ENCODE data around the gene LZTS3. TPM values are rescaled to one million over a fixed set of nuclear protein-coding genes. Genes with fewer than 3 reads are reported as not detected.
"Not testable (repeated sequence)": the region's sequence is repeated elsewhere in the genome, so short reads cannot be mapped to it uniquely, and the experiment has no call there.

The LZTS3 gene
- total RNA-seq, 4 donors from 2014 or later = 8.3 to 20.0 (median 15.3) TPM

GRCh38 chr20:3129094-3129493 is 44.3 kb downstream of the LZTS3 start:
- WGBS = 59% methylated on average over 4 of the region's 4 CpGs
- H3K9me3 ChIP-seq = no peaks in the 10 kb centered on the region
- H3K4me1 ChIP-seq = peaks cover 0 to 35% (median 10%) of the 10 kb centered on the region in 4 donors
- intact Hi-C loops (cut with DNase I) = no loop called here
- no peak for TF ChIP-seq POLR2A (IDR thresholded peaks at IDR 0.05; ENCODE audit: low read depth)
- no peak for TF ChIP-seq CTCF (IDR thresholded peaks at IDR 0.05)
- TF ChIP-seq POLR2AphosphoS5 (IDR thresholded peaks at IDR 0.05) = no peak
- TF ChIP-seq EP300 (IDR thresholded peaks at IDR 0.05) = no peak
- H3K4me3 ChIP-seq = no peak overlapping the region
- DNase-seq (ENCODE audit: extremely low spot score) = no peak
- H3K27ac ChIP-seq (replicated peaks in 1 of 4) = no peak overlapping the region
- H3K27me3 ChIP-seq = no peaks in the 10 kb centered on the region
- H3K36me3 ChIP-seq = peaks cover 0 to 13% (median 5%) of the 10 kb centered on the region in 4 donors

- no peak overlapping the region for H3K4me3 ChIP-seq
- TF ChIP-seq POLR2A (IDR thresholded peaks at IDR 0.05; ENCODE audit: low read depth) (no peak), EP300 (IDR thresholded peaks at IDR 0.05) (no peak), CTCF (IDR thresholded peaks at IDR 0.05) (no peak), POLR2AphosphoS5 (IDR thresholded peaks at IDR 0.05) (no peak)
- intact Hi-C loops (cut with DNase I) = no loop called here
- H3K27me3 ChIP-seq = no peaks in the 10 kb centered on the region
- H3K9me3 ChIP-seq = no peaks in the 10 kb centered on the region
- H3K4me1 ChIP-seq = peaks cover 0 to 33% (median 10%) of the 10 kb centered on the region in 4 donors
- peaks cover 0 to 13% (median 5%) of the 10 kb centered on the region in 4 donors for H3K36me3 ChIP-seq
- no peak overlapping the region for H3K27ac ChIP-seq (replicated peaks in 1 of 4)
- WGBS = 72% methylated on average over 8 of the region's 8 CpGs
- no peak for DNase-seq (ENCODE audit: extremely low spot score)
These were observed 44.9 kb downstream of the LZTS3 start for GRCh38 chr20:3128275-3128984.

- H3K9me3 ChIP-seq = no peaks in the 10 kb centered on the region
- TF ChIP-seq POLR2A (IDR thresholded peaks at IDR 0.05; ENCODE audit: low read depth) (no peak), CTCF (IDR thresholded peaks at IDR 0.05) (no peak), EP300 (IDR thresholded peaks at IDR 0.05) (no peak), POLR2AphosphoS5 (IDR thresholded peaks at IDR 0.05) (no peak)
- H3K4me3 ChIP-seq = no peak overlapping the region
- intact Hi-C loops (cut with DNase I) = no loop called here
- H3K27ac ChIP-seq (replicated peaks in 1 of 4) = no peak overlapping the region
- DNase-seq (ENCODE audit: extremely low spot score) = no peak
- peaks cover 0 to 26% (median 10%) of the 10 kb centered on the region in 4 donors for H3K4me1 ChIP-seq
- no peaks in the 10 kb centered on the region for H3K27me3 ChIP-seq
- H3K36me3 ChIP-seq = peaks cover 8 to 30% (median 20%) of the 10 kb centered on the region in 4 donors
- WGBS = 91% methylated on average over 1 of the region's 1 CpG
These were observed 46.9 kb downstream of the LZTS3 start for GRCh38 chr20:3126527-3126859.

- WGBS = 95% methylated on average over 25 of the region's 25 CpGs
- DNase-seq (ENCODE audit: extremely low spot score); H3K27ac ChIP-seq (replicated peaks in 1 of 4); H3K4me3 ChIP-seq; H3K9me3 ChIP-seq; H3K27me3 ChIP-seq; intact Hi-C loops (cut with DNase I): not testable (repeated sequence)
- H3K4me1 ChIP-seq = peaks cover 0 to 26% (median 10%) of the 10 kb centered on the region in 4 donors
- peaks cover 13 to 35% (median 25%) of the 10 kb centered on the region in 4 donors for H3K36me3 ChIP-seq
These were observed 47.4 kb downstream of the LZTS3 start for GRCh38 chr20:3125776-3126526.

GRCh38 chr20:3124773-3125560 is 48.4 kb downstream of the LZTS3 start:
- Histone ChIP-seq H3K4me1 (peaks cover 0 to 26% (median 10%) of the 10 kb centered on the region in 4 donors), H3K36me3 (peaks cover 13 to 45% (median 33%) of the 10 kb centered on the region in 4 donors)
- intact Hi-C loops (cut with DNase I); DNase-seq (ENCODE audit: extremely low spot score); H3K4me3 ChIP-seq; H3K9me3 ChIP-seq; H3K27me3 ChIP-seq; H3K27ac ChIP-seq (replicated peaks in 1 of 4): not testable (repeated sequence)
- 92% methylated on average over 12 of the region's 41 CpGs for WGBS

GRCh38 chr20:3124163-3124562 is 49.2 kb downstream of the LZTS3 start:
- H3K4me3 ChIP-seq; H3K27ac ChIP-seq (replicated peaks in 1 of 4); intact Hi-C loops (cut with DNase I); H3K27me3 ChIP-seq; DNase-seq (ENCODE audit: extremely low spot score); H3K9me3 ChIP-seq: not testable (repeated sequence)
- WGBS = 99% methylated on average over 12 of the region's 18 CpGs
- H3K4me1 ChIP-seq = peaks cover 0 to 26% (median 9%) of the 10 kb centered on the region in 4 donors
- peaks cover 13 to 53% (median 39%) of the 10 kb centered on the region in 4 donors for H3K36me3 ChIP-seq
